CD8-positive, alpha-beta memory T cell (primary cell): ENCODE measurements around the gene KCNJ6. TPM values are rescaled to one million over a fixed set of nuclear protein-coding genes. Genes with fewer than 3 reads are reported as not detected.
A peak's percentile ranks its signal among the peaks of the same experiment; 100 is the strongest.

Experiments used
- CTCF ChIA-PET: fragments of 350-600 bp; sonication (Branson Sonifier 250); formaldehyde crosslinking; loops from one replicate; lab custom pipeline; 2021; ENCODE audit warnings: antibody characterized with exemption; lab: Charles Lee
- POLR2A ChIA-PET: fragments of 350-600 bp; sonication (Branson Sonifier 250); formaldehyde crosslinking; loops from one replicate; lab custom pipeline; 2021; ENCODE audit warnings: antibody characterized with exemption; lab: Charles Lee
- DNase-seq, 5 donors: peaks; one replicate each; pipeline versions ENCODE4 v3.0.0 to v3.0.0-alpha.2; 2020 to 2022; ENCODE audit warnings: mixed read lengths in 1 of 5
- H3K27ac ChIP-seq: one replicate; pipeline ENCODE4 v1.7.0; 2013; ENCODE audit warnings: low read depth, mild to moderate bottlenecking, low read length, moderate library complexity
- H3K27me3 ChIP-seq: 2 replicates; pipeline ENCODE4 v1.7.0; 2013; ENCODE audit warnings: low read length, mild to moderate bottlenecking; ENCODE audit not compliant: insufficient read depth, poor library complexity, severe bottlenecking
- H3K36me3 ChIP-seq: 2 replicates; pipeline ENCODE4 v1.7.0; 2013; ENCODE audit warnings: mild to moderate bottlenecking, low read length, moderate library complexity; ENCODE audit not compliant: insufficient read depth
- H3K4me1 ChIP-seq: 2 replicates; pipeline ENCODE4 v1.7.0; 2013; ENCODE audit warnings: mild to moderate bottlenecking, low read length, moderate library complexity; ENCODE audit not compliant: insufficient read depth
- H3K4me3 ChIP-seq: 2 replicates; pipeline ENCODE4 v1.7.0; 2013; ENCODE audit warnings: mild to moderate bottlenecking, low read length
- H3K9me3 ChIP-seq: 2 replicates; pipeline ENCODE4 v1.7.0; 2013; ENCODE audit warnings: mild to moderate bottlenecking, low read length
- H3K27ac Mint-ChIP-seq, 8 donors: one replicate each; pipeline ENCODE4 v1.8.0; 2020 to 2021; ENCODE audit warnings: mixed read lengths in 8 of 8, mild to moderate bottlenecking in 6 of 8, inconsistent platforms in 3 of 8, moderate library complexity in 3 of 8
- H3K27me3 Mint-ChIP-seq, 2 donors: one replicate each; pipeline ENCODE4 v1.8.0; 2020 to 2021; ENCODE audit warnings: mixed read lengths in 2 of 2, mild to moderate bottlenecking in 1 of 2, moderate library complexity in 1 of 2
- H3K36me3 Mint-ChIP-seq, 3 donors: one replicate each; pipeline ENCODE4 v1.8.0; 2020 to 2021; ENCODE audit warnings: mixed read lengths in 3 of 3, inconsistent platforms in 1 of 3, mild to moderate bottlenecking in 1 of 3
- H3K4me1 Mint-ChIP-seq, 3 donors: one replicate each; pipeline ENCODE4 v1.8.0; 2020 to 2021; ENCODE audit warnings: mixed read lengths in 3 of 3, inconsistent platforms in 1 of 3, mild to moderate bottlenecking in 1 of 3
- H3K4me3 Mint-ChIP-seq, 7 donors: one replicate each; pipeline ENCODE4 v1.8.0; 2020 to 2021; ENCODE audit warnings: mixed read lengths in 7 of 7, mild to moderate bottlenecking in 6 of 7, moderate library complexity in 4 of 7, inconsistent platforms in 2 of 7
- H3K9me3 Mint-ChIP-seq, 5 donors: one replicate each; pipeline ENCODE4 v1.8.0; 2020 to 2022; ENCODE audit warnings: mixed read lengths in 5 of 5, mild to moderate bottlenecking in 3 of 5, moderate library complexity in 2 of 5, inconsistent platforms in 1 of 5
- polyA plus RNA-seq: library from polyadenylated mRNA; unstranded; fragments of 300-500 nt; fragmentation: Illumina TruSeq; gene quantifications from one replicate; pipeline ENCODE4 v1.2.3, GENCODE V29; 2021
- total RNA-seq, 2 experiments: library from RNA; stranded (reverse); gene quantifications; one replicate each; pipeline ENCODE4 v1.2.3, GENCODE V29; 2021

KCNJ6 gene
- total and polyA plus RNA-seq, 3 experiments from 2014 or later: not detected

GRCh38 chr21:37904856-37905255, 11.4 kb downstream of the KCNJ6 start:
- Histone ChIP-seq H3K4me1 (no peaks in the 10 kb centered on the region), H3K36me3 (no peaks in the 10 kb centered on the region), H3K27me3 (no peaks in the 10 kb centered on the region), H3K4me3 (no peak overlapping the region), H3K9me3 (no peaks in the 10 kb centered on the region), H3K27ac (no peak overlapping the region)
- no peak for DNase-seq
- Mint-ChIP-seq H3K4me3 (no peak overlapping the region), H3K27ac (no peak overlapping the region), H3K36me3 (no peaks in the 10 kb centered on the region), H3K9me3 (peaks cover 0 to 4% (median 0%) of the 10 kb centered on the region in 5 donors), H3K27me3 (peaks cover 9 to 12% of the 10 kb centered on the region in 2 donors), H3K4me1 (no peaks in the 10 kb centered on the region)
- ChIA-PET CTCF (no interaction called here), POLR2A (no interaction called here)

- H3K9me3 Mint-ChIP-seq: peaks cover 0 to 4% (median 0%) of the 10 kb centered on the region in 5 donors
- Histone ChIP-seq H3K27ac (no peak overlapping the region), H3K27me3 (no peaks in the 10 kb centered on the region), H3K4me1 (no peaks in the 10 kb centered on the region), H3K9me3 (no peaks in the 10 kb centered on the region), H3K36me3 (no peaks in the 10 kb centered on the region), H3K4me3 (no peak overlapping the region)
- H3K27ac Mint-ChIP-seq: no peak overlapping the region
- peaks cover 9 to 10% of the 10 kb centered on the region in 2 donors for H3K27me3 Mint-ChIP-seq
- ChIA-PET POLR2A (no interaction called here), CTCF (no interaction called here)
- H3K36me3 Mint-ChIP-seq: no peaks in the 10 kb centered on the region
- no peak overlapping the region for H3K4me3 Mint-ChIP-seq
- H3K4me1 Mint-ChIP-seq: no peaks in the 10 kb centered on the region
- DNase-seq: no peak
These were observed 12.9 kb downstream of the KCNJ6 start for GRCh38 chr21:37903396-37903795.

- Mint-ChIP-seq H3K27ac (no peak overlapping the region), H3K4me3 (no peak overlapping the region), H3K36me3 (no peaks in the 10 kb centered on the region), H3K4me1 (no peaks in the 10 kb centered on the region), H3K9me3 (peaks cover 0 to 4% (median 0%) of the 10 kb centered on the region in 5 donors), H3K27me3 (peaks cover 14 to 15% of the 10 kb centered on the region in 2 donors)
- ChIA-PET POLR2A (no interaction called here), CTCF (no interaction called here)
- H3K9me3 ChIP-seq: no peaks in the 10 kb centered on the region
- no peak overlapping the region for H3K27ac ChIP-seq
- H3K4me1 ChIP-seq: no peaks in the 10 kb centered on the region
- H3K27me3 ChIP-seq: no peaks in the 10 kb centered on the region
- no peak for DNase-seq
- no peak overlapping the region for H3K4me3 ChIP-seq
- no peaks in the 10 kb centered on the region for H3K36me3 ChIP-seq
These were observed 17.1 kb downstream of the KCNJ6 start for GRCh38 chr21:37899146-37899545.

GRCh38 chr21:37896788-37897187, 19.5 kb downstream of the KCNJ6 start:
- no peaks in the 10 kb centered on the region for H3K9me3 ChIP-seq
- H3K4me3 ChIP-seq: no peak overlapping the region
- POLR2A ChIA-PET: no interaction called here
- peaks cover 15 to 16% of the 10 kb centered on the region in 2 donors for H3K27me3 Mint-ChIP-seq
- no peaks in the 10 kb centered on the region for H3K4me1 ChIP-seq
- H3K36me3 Mint-ChIP-seq: no peaks in the 10 kb centered on the region
- no peaks in the 10 kb centered on the region for H3K27me3 ChIP-seq
- H3K4me1 Mint-ChIP-seq: no peaks in the 10 kb centered on the region
- H3K36me3 ChIP-seq: no peaks in the 10 kb centered on the region
- CTCF ChIA-PET: no interaction called here
- H3K27ac Mint-ChIP-seq: no peak overlapping the region
- no peak for DNase-seq
- no peak overlapping the region for H3K27ac ChIP-seq
- H3K4me3 Mint-ChIP-seq: no peak overlapping the region
- peaks cover 0 to 4% (median 0%) of the 10 kb centered on the region in 5 donors for H3K9me3 Mint-ChIP-seq

GRCh38 chr21:37891972-37892371, 24.3 kb downstream of the KCNJ6 start:
- H3K4me3 ChIP-seq: no peak overlapping the region
- CTCF ChIA-PET: no interaction called here
- peaks cover 3% of the 10 kb centered on the region for H3K27me3 ChIP-seq
- no peaks in the 10 kb centered on the region for H3K4me1 ChIP-seq
- no peak for DNase-seq
- Mint-ChIP-seq H3K4me1 (no peaks in the 10 kb centered on the region), H3K36me3 (no peaks in the 10 kb centered on the region), H3K27ac (no peak overlapping the region), H3K9me3 (peaks cover 0 to 2% (median 0%) of the 10 kb centered on the region in 5 donors), H3K27me3 (peaks cover 12 to 14% of the 10 kb centered on the region in 2 donors), H3K4me3 (no peak overlapping the region)
- H3K9me3 ChIP-seq: no peaks in the 10 kb centered on the region
- H3K36me3 ChIP-seq: no peaks in the 10 kb centered on the region
- H3K27ac ChIP-seq: no peak overlapping the region
- POLR2A ChIA-PET: no interaction called here

- Histone ChIP-seq H3K27ac (no peak overlapping the region), H3K36me3 (no peaks in the 10 kb centered on the region), H3K27me3 (peaks cover 3% of the 10 kb centered on the region), H3K4me3 (no peak overlapping the region), H3K4me1 (no peaks in the 10 kb centered on the region), H3K9me3 (no peaks in the 10 kb centered on the region)
- no peak overlapping the region for H3K4me3 Mint-ChIP-seq
- DNase-seq: no peak
- ChIA-PET CTCF (no interaction called here), POLR2A (no interaction called here)
- H3K36me3 Mint-ChIP-seq: peaks cover 0 to 1% (median 0%) of the 10 kb centered on the region in 3 donors
- H3K27me3 Mint-ChIP-seq: peaks cover 12 to 14% of the 10 kb centered on the region in 2 donors
- peaks cover 0 to 3% (median 0%) of the 10 kb centered on the region in 5 donors for H3K9me3 Mint-ChIP-seq
- no peak overlapping the region for H3K27ac Mint-ChIP-seq
- no peaks in the 10 kb centered on the region for H3K4me1 Mint-ChIP-seq
These were observed 27.6 kb downstream of the KCNJ6 start for GRCh38 chr21:37888659-37889058.

- Histone ChIP-seq H3K36me3 (no peaks in the 10 kb centered on the region), H3K9me3 (no peaks in the 10 kb centered on the region), H3K4me3 (no peak overlapping the region), H3K27ac (no peak overlapping the region), H3K4me1 (no peaks in the 10 kb centered on the region), H3K27me3 (peaks cover 3% of the 10 kb centered on the region)
- DNase-seq: no peak
- Mint-ChIP-seq H3K36me3 (peaks cover 0 to 1% (median 0%) of the 10 kb centered on the region in 3 donors), H3K4me1 (no peaks in the 10 kb centered on the region), H3K4me3 (no peak overlapping the region), H3K9me3 (peaks cover 0 to 3% (median 0%) of the 10 kb centered on the region in 5 donors), H3K27me3 (peaks cover 9 to 14% of the 10 kb centered on the region in 2 donors), H3K27ac (no peak overlapping the region)
- ChIA-PET POLR2A (no interaction called here), CTCF (no interaction called here)
These were observed 29.4 kb downstream of the KCNJ6 start for GRCh38 chr21:37886726-37887299.

- Histone ChIP-seq H3K27me3 (peaks cover 3% of the 10 kb centered on the region), H3K9me3 (no peaks in the 10 kb centered on the region), H3K4me3 (no peak overlapping the region), H3K27ac (no peak overlapping the region), H3K36me3 (no peaks in the 10 kb centered on the region), H3K4me1 (no peaks in the 10 kb centered on the region)
- Mint-ChIP-seq H3K4me1 (no peaks in the 10 kb centered on the region), H3K27me3 (peaks cover 9 to 14% of the 10 kb centered on the region in 2 donors), H3K36me3 (peaks cover 0 to 1% (median 0%) of the 10 kb centered on the region in 3 donors), H3K9me3 (peaks cover 0 to 3% (median 0%) of the 10 kb centered on the region in 5 donors), H3K4me3 (peak overlapping the region in 1 of 7 donors; percentile 6), H3K27ac (no peak overlapping the region)
- no peak for DNase-seq
- ChIA-PET CTCF (no interaction called here), POLR2A (no interaction called here)
These were observed 30.1 kb downstream of the KCNJ6 start for GRCh38 chr21:37886120-37886519.
